ENCODE data around the gene SLC31A1.

DNA sequence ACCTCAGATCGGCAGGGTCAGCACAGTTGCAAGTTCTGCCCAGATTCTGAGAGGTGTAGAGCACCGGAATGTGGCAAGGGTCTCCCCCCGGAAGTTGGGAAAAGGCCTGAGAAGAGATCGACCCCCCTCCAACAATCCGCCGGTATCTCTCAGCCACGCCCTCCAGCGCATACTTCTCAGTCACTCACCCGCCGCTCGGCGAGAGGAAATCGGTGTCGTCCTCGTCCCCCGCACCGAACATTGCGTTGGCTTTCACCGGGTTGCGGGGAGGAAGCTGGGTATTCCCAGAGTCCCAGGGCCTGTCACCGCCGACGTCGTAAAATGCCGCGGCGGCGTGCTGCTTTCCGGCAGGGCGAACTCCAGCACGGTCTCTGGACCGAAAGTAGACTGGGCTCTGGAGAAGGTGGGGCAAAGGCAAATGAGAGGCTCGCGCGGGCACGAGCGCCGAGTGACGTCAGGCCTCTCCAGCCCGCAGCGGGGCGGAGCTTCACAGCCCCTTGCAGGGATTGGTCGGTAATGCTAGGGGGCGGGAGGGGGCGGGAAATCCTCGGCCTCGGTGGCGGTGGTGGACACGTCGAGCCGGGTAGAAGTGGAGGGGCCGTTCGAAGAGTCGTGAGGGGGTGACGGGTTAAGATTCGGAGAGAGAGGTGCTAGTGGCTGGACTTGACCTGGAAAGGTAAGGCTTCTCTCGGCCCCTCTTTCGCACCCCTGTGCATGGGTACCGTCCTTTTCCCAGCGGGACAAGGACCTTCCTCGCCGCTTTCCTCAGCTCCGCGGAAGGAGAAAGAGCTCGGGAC, at the start of gene SLC31A1, which contains the start of gene FKBP15:
- TF ChIP-seq, protein P1, sequence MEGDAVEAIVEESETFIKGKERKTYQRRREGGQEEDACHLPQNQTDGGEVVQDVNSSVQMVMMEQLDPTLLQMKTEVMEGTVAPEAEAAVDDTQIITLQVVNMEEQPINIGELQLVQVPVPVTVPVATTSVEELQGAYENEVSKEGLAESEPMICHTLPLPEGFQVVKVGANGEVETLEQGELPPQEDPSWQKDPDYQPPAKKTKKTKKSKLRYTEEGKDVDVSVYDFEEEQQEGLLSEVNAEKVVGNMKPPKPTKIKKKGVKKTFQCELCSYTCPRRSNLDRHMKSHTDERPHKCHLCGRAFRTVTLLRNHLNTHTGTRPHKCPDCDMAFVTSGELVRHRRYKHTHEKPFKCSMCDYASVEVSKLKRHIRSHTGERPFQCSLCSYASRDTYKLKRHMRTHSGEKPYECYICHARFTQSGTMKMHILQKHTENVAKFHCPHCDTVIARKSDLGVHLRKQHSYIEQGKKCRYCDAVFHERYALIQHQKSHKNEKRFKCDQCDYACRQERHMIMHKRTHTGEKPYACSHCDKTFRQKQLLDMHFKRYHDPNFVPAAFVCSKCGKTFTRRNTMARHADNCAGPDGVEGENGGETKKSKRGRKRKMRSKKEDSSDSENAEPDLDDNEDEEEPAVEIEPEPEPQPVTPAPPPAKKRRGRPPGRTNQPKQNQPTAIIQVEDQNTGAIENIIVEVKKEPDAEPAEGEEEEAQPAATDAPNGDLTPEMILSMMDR (IDR thresholded peaks at IDR 0.05) = no peak
- peak; percentile 52 to 87 for TF ChIP-seq POLR2A (IDR thresholded peaks at IDR 0.05)

Data from adrenal gland (tissue), 5 donors.